Tibial artery (tissue), 4 donors: ENCODE data around the gene RPUSD4.

Experiments used
- DNase-seq, 2 donors: peaks; one replicate each; pipeline ENCODE4 v3.0.0-alpha.2; 2019
- H3K27ac ChIP-seq, 2 donors: fragments of 200-600 bp; sonication (generic) in 1 of 2; 1 replicate in 1 of 2; 2 replicates in 1 of 2; pipeline ENCODE4 v1.5.1; 2018 to 2019; ENCODE audit warnings: mild to moderate bottlenecking in 1 of 2
- H3K27me3 ChIP-seq, 2 donors: fragments of 200-600 bp; sonication (generic) in 1 of 2; one replicate each; pipeline versions ENCODE4 v1.5.1 to v1.6.0; 2016 to 2019
- H3K36me3 ChIP-seq, 3 donors: fragments of 200-600 bp; sonication (generic) in 2 of 3; one replicate each; pipeline ENCODE4 v1.5.1; 2016 to 2019; ENCODE audit warnings: mild to moderate bottlenecking in 2 of 3
- H3K4me1 ChIP-seq, 4 donors: fragments of 200-600 bp; sonication (generic) in 2 of 4; 1 replicate in 3 of 4; 2 replicates in 1 of 4; pipeline ENCODE4 v1.5.1; 2016 to 2019
- H3K4me3 ChIP-seq, 2 donors: fragments of 200-600 bp; sonication (generic) in 1 of 2; 1 replicate in 1 of 2; 2 replicates in 1 of 2; pipeline ENCODE4 v1.5.1; 2018 to 2019; ENCODE audit warnings: mild to moderate bottlenecking in 2 of 2
- H3K9me3 ChIP-seq, 3 donors: fragments of 200-600 bp; sonication (generic) in 1 of 3; one replicate each; pipeline ENCODE4 v1.5.1; 2016 to 2019
- intact Hi-C: fragments of 100-400 bp; cut with DNase I; formaldehyde crosslinking; loops from one replicate; pipeline ENCODE4 v1.15.0; 2023; ENCODE audit warnings: low total_unique reads
- TF ChIP-seq, protein P1 (sequence below), 2 experiments: fragments of 200-600 bp in 1 of 2; fragments of 450-650 bp in 1 of 2; IDR thresholded peaks; one replicate each; pipeline ENCODE4 v1.5.1; 2017 to 2019; ENCODE audit warnings: antibody characterized with exemption in 2 of 2, mild to moderate bottlenecking in 1 of 2, moderate library complexity in 1 of 2

RPUSD4 gene

GRCh38 chr11:126172596-126173038 lies 38.8 kb downstream of the RPUSD4 start:
- TF ChIP-seq, protein P1, sequence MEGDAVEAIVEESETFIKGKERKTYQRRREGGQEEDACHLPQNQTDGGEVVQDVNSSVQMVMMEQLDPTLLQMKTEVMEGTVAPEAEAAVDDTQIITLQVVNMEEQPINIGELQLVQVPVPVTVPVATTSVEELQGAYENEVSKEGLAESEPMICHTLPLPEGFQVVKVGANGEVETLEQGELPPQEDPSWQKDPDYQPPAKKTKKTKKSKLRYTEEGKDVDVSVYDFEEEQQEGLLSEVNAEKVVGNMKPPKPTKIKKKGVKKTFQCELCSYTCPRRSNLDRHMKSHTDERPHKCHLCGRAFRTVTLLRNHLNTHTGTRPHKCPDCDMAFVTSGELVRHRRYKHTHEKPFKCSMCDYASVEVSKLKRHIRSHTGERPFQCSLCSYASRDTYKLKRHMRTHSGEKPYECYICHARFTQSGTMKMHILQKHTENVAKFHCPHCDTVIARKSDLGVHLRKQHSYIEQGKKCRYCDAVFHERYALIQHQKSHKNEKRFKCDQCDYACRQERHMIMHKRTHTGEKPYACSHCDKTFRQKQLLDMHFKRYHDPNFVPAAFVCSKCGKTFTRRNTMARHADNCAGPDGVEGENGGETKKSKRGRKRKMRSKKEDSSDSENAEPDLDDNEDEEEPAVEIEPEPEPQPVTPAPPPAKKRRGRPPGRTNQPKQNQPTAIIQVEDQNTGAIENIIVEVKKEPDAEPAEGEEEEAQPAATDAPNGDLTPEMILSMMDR (IDR thresholded peaks at IDR 0.05), result no peak
- H3K27me3 ChIP-seq, result no peaks in the 10 kb centered on the region
- intact Hi-C loops, result no loop called here
- H3K27ac ChIP-seq, result no peak overlapping the region
- no peaks in the 10 kb centered on the region for H3K9me3 ChIP-seq
- H3K36me3 ChIP-seq, result no peaks in the 10 kb centered on the region
- H3K4me1 ChIP-seq, result no peaks in the 10 kb centered on the region
- no peak for DNase-seq
- no peak overlapping the region for H3K4me3 ChIP-seq

GRCh38 chr11:126169291-126169690 lies 42.2 kb downstream of the RPUSD4 start:
- no peak for DNase-seq
- no peak overlapping the region for H3K4me3 ChIP-seq
- H3K4me1 ChIP-seq, result no peaks in the 10 kb centered on the region
- TF ChIP-seq, protein P1 (IDR thresholded peaks at IDR 0.05), result no peak
- intact Hi-C loops, result no loop called here
- H3K36me3 ChIP-seq, result no peaks in the 10 kb centered on the region
- no peaks in the 10 kb centered on the region for H3K9me3 ChIP-seq
- H3K27ac ChIP-seq, result no peak overlapping the region
- H3K27me3 ChIP-seq, result no peaks in the 10 kb centered on the region

DNA sequence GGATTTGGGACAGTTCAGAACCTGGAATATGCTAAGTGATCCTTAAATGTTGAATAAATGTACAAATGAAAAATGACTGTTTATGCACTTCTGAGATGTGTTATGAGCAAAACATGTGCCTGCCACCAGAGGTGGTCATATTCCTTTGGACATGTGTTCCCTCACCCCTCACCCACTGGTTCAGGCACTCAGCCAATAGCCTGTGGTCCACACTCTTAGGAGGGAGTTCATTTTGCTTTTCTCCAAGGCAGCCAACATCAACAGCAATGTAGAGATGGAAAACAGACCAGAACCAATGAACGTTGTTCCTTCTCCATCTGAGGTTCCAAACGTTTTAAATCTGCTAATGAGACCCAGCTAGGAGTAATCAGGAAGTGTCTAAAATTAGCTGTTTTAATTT lies 44.0 kb downstream of the RPUSD4 start:
- intact Hi-C loops, result no loop called here
- DNase-seq, result no peak
- H3K4me3 ChIP-seq, result no peak overlapping the region
- H3K36me3 ChIP-seq, result no peaks in the 10 kb centered on the region
- H3K9me3 ChIP-seq, result no peaks in the 10 kb centered on the region
- TF ChIP-seq, protein P1 (IDR thresholded peaks at IDR 0.05), result no peak
- H3K27ac ChIP-seq, result no peak overlapping the region
- peaks cover 0 to 2% of the 10 kb centered on the region in 2 donors for H3K27me3 ChIP-seq
- H3K4me1 ChIP-seq, result peaks cover 0 to 8% (median 3%) of the 10 kb centered on the region in 4 donors

- Histone ChIP-seq H3K4me3 (no peak overlapping the region), H3K36me3 (no peaks in the 10 kb centered on the region), H3K9me3 (no peaks in the 10 kb centered on the region), H3K27ac (no peak overlapping the region), H3K4me1 (peaks cover 0 to 8% (median 4%) of the 10 kb centered on the region in 4 donors), H3K27me3 (peaks cover 0 to 2% of the 10 kb centered on the region in 2 donors)
- TF ChIP-seq, protein P1 (IDR thresholded peaks at IDR 0.05), result no peak
- DNase-seq, result no peak
- intact Hi-C loops, result no loop called here
Observed at GRCh38 chr11:126166413-126166812, 45.0 kb downstream of the RPUSD4 start.

DNA sequence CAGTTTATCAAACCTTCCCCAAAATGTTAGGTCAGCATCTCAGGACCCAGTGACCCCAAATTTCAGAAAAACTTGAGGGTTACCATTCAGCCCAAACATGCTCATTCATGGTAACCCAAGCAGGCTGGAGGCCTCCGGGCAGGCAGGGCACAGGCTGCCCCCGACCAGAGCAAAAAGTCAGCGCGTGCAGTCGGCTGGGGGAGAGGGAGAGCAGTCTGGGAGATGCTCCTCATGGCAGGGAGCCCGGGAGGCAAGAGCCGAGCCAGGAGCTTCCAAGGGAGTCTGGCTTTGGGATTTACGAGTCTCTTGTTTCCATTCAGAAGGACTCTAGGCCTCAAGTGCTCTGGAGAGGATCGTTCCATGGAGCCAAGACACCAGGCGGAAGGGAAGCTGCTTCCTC lies 45.7 kb downstream of the RPUSD4 start:
- H3K4me1 ChIP-seq, result peaks cover 0 to 8% (median 4%) of the 10 kb centered on the region in 4 donors
- H3K4me3 ChIP-seq, result no peak overlapping the region
- H3K27ac ChIP-seq, result no peak overlapping the region
- TF ChIP-seq, protein P1 (IDR thresholded peaks at IDR 0.05), result no peak
- H3K36me3 ChIP-seq, result no peaks in the 10 kb centered on the region
- H3K9me3 ChIP-seq, result no peaks in the 10 kb centered on the region
- intact Hi-C loops, result no loop called here
- peaks cover 0 to 2% of the 10 kb centered on the region in 2 donors for H3K27me3 ChIP-seq
- DNase-seq, result no peak

DNA sequence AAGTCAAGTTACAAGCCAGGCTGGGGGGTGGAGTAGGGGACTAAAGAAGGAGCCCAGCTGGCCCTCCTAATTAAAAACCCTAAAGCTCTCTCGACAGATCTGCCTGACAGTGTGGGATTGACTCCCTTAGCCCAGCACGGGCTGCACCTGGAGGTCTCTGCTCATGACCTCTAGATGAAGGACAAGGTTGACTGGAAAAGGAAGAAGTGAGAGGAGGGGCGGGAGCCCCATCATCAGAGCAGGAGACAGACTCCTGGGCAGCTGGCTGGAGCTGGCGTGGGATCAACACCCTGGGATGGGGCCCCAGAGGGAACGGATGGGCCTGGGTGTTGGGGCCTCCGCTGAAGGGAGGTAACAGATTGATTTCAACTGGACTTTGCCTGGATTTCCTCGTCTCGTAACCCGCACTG lies 46.1 kb downstream of the RPUSD4 start:
- H3K27me3 ChIP-seq, result peaks cover 0 to 2% of the 10 kb centered on the region in 2 donors
- H3K27ac ChIP-seq, result no peak overlapping the region
- H3K9me3 ChIP-seq, result no peaks in the 10 kb centered on the region
- DNase-seq, result no peak
- H3K4me1 ChIP-seq, result peaks cover 0 to 8% (median 4%) of the 10 kb centered on the region in 4 donors
- no peak overlapping the region for H3K4me3 ChIP-seq
- no peaks in the 10 kb centered on the region for H3K36me3 ChIP-seq
- TF ChIP-seq, protein P1 (IDR thresholded peaks at IDR 0.05), result no peak
- intact Hi-C loops, result no loop called here
